Measurements from ENCODE around the gene ZAP70.
"Not testable (repeated sequence)": the region's sequence is repeated elsewhere in the genome, so short reads cannot be mapped to it uniquely, and the experiment has no call there.

The ZAP70 gene

DNA sequence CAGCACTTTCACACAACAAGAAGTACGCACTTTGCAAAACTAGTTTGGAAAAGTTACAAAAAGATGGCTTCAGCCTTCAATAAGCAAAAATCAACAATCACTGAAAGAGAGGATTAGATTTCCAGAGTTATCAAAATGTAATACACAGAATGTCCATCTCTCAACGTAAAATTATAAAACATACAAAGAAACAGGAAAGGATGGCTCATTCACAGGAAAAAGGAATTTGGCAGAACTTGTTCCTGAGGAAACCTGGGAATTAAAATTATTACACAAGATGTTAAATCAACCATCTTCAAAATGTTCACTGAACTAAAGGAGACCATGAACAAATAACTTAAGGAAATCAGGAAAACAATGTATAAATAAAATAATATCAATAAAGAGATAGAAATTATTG, 35.9 kb upstream of the ZAP70 start:
- CTCF ChIA-PET = interaction anchor here (1.0 to 2.3 kb wide), 2 partner anchors 13 to 15 kb away, joined by 3 to 11 read pairs; partner anchors contain the start of gene ACTR1B

DNA sequence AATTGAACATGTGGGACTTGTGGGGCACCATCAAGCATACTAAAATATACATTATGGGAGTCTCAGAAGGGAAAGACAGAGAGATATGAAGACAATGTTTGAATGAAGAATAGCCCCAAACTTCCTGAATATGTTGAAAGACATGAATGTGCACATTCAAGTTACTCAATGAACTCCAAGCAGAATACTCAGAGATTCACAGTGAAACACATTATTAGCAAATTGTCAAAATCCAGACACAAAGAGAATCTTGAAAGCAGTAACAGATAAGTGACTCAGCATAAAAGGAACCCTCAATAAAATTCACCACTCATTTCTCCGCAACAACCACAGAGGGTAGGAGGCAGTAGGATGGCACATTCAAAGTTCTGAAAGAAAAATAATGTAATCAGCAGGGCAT, 35.1 kb upstream of the ZAP70 start:
- no peak for DNase-seq
- CTCF ChIA-PET = no interaction called here
- Histone ChIP-seq H3K4me1 (ENCODE audit: control extremely low read depth in 1 of 4, control insufficient read depth in 4 of 4, insufficient read depth in 4 of 4, low read length in 3 of 4) (peaks cover 7 to 28% (median 20%) of the 10 kb centered on the region in 4 experiments), H3K27me3 (replicated peaks in 2 of 5; ENCODE audit: control insufficient read depth in 4 of 5, insufficient read depth in 5 of 5, low read length in 4 of 5) (no peaks in the 10 kb centered on the region), H3K27ac (ENCODE audit: insufficient read depth in 1 of 2, low read depth in 1 of 2, low read length in 2 of 2, poor library complexity in 1 of 2, severe bottlenecking in 2 of 2) (no peak overlapping the region), H3K4me3 (ENCODE audit: control insufficient read depth in 1 of 7, extremely low read depth in 1 of 7, insufficient read depth in 4 of 7, low read depth in 2 of 7, low read length in 6 of 7) (no peak overlapping the region), H3K9me3 (ENCODE audit: control extremely low read depth in 1 of 5, control insufficient read depth in 4 of 5, insufficient read depth in 2 of 5, low read depth in 1 of 5, low read length in 4 of 5) (peaks cover 0 to 2% (median 0%) of the 10 kb centered on the region in 5 experiments), H3K36me3 (ENCODE audit: control insufficient read depth in 4 of 4, insufficient read depth in 4 of 4, low read length in 3 of 4) (no peaks in the 10 kb centered on the region)
- POLR2A ChIA-PET = no interaction called here
- WGBS (ENCODE audit: insufficient coverage) = no CpG with 5 or more reads among the region's 1 CpG

More for the DNA sequence above, 35.9 kb upstream of the ZAP70 start:
- Histone ChIP-seq H3K27me3 (replicated peaks in 2 of 5; ENCODE audit: control insufficient read depth in 4 of 5, insufficient read depth in 5 of 5, low read length in 4 of 5) (no peaks in the 10 kb centered on the region), H3K4me3 (ENCODE audit: control insufficient read depth in 1 of 7, extremely low read depth in 1 of 7, insufficient read depth in 4 of 7, low read depth in 2 of 7, low read length in 6 of 7) (no peak overlapping the region), H3K36me3 (ENCODE audit: control insufficient read depth in 4 of 4, insufficient read depth in 4 of 4, low read length in 3 of 4) (no peaks in the 10 kb centered on the region), H3K4me1 (ENCODE audit: control extremely low read depth in 1 of 4, control insufficient read depth in 4 of 4, insufficient read depth in 4 of 4, low read length in 3 of 4) (peaks cover 7 to 35% (median 27%) of the 10 kb centered on the region in 4 experiments), H3K27ac (ENCODE audit: insufficient read depth in 1 of 2, low read depth in 1 of 2, low read length in 2 of 2, poor library complexity in 1 of 2, severe bottlenecking in 2 of 2) (no peak overlapping the region), H3K9me3 (ENCODE audit: control extremely low read depth in 1 of 5, control insufficient read depth in 4 of 5, insufficient read depth in 2 of 5, low read depth in 1 of 5, low read length in 4 of 5) (peaks cover 0 to 2% (median 0%) of the 10 kb centered on the region in 5 experiments)
- POLR2A ChIA-PET = no interaction called here
- WGBS (ENCODE audit: insufficient coverage) = no CpG with 5 or more reads among the region's 2 CpGs
- DNase-seq = no peak

DNA sequence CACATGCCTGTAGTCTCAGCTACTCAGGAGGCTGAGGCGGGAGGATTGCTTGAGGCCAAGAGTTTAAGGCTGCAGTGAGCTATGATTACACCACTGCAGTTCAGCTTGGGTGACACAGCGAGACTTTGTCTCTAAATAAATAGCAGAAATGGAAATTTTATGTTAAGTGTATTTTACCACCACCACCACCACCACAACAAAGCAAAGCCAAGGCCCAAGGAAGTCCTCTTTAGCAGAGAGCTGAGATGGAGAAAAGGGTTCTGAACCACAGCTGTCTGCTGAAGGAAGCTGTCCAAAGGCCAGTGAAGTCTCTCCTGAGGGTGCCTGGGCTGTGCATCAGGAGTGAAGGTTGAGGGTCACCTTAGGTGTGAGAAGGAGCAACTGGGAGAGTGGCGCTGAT, 26.1 kb upstream of the ZAP70 start:
- DNase-seq; H3K27me3 ChIP-seq (replicated peaks in 2 of 5; ENCODE audit: control insufficient read depth in 4 of 5, insufficient read depth in 5 of 5, low read length in 4 of 5); H3K4me1 ChIP-seq (ENCODE audit: control extremely low read depth in 1 of 4, control insufficient read depth in 4 of 4, insufficient read depth in 4 of 4, low read length in 3 of 4); H3K27ac ChIP-seq (ENCODE audit: insufficient read depth in 1 of 2, low read depth in 1 of 2, low read length in 2 of 2, poor library complexity in 1 of 2, severe bottlenecking in 2 of 2); H3K36me3 ChIP-seq (ENCODE audit: control insufficient read depth in 4 of 4, insufficient read depth in 4 of 4, low read length in 3 of 4); POLR2A ChIA-PET; H3K9me3 ChIP-seq (ENCODE audit: control extremely low read depth in 1 of 5, control insufficient read depth in 4 of 5, insufficient read depth in 2 of 5, low read depth in 1 of 5, low read length in 4 of 5); H3K4me3 ChIP-seq (ENCODE audit: control insufficient read depth in 1 of 7, extremely low read depth in 1 of 7, insufficient read depth in 4 of 7, low read depth in 2 of 7, low read length in 6 of 7): not testable (repeated sequence)
- 100% methylated on average over 1 of the region's 3 CpGs for WGBS (ENCODE audit: insufficient coverage)
- CTCF ChIA-PET = interaction anchor here (1.0 to 1.6 kb wide), 3 partner anchors 9 to 39 kb away, joined by 3 to 5 read pairs (median 3); no protein-coding TSS in a partner anchor

DNA sequence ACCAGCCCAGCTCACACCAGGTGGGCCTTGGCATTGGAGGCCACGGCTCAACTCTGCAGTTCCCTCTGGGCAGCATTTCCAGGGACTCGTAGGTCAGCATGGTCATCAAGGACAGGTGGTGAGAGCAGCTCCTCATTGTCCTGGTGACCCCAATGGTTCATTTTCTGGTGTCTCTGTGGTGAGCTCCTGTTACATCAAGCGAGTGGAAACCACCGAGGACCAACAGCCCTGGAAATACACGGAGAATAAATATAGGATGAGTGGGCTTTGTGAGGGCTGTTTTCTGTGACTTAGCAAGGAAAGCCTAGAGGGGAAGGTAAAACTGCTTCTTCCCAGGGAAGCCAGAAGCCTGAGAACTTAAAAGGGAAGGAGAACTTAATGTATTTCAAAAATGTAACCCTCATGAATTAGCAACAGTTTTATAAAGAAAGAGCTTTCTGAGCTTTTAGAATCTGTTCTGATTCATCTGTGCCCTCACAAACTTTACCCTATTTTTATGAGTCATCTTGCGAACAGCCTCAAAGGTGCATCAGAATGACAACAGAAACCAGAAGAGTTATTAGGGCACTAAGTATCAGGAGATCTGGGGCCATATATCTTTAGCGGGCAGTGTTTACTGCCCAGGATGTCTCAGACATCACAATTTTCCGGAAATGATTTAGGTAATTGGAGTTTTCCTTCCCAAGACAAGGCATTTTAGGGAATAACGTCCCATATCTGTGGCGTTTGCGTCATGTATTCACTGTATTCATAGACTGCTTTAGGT, 25.1 kb upstream of the ZAP70 start:
- H3K36me3 ChIP-seq (ENCODE audit: control insufficient read depth in 4 of 4, insufficient read depth in 4 of 4, low read length in 3 of 4) = no peaks in the 10 kb centered on the region
- peaks cover 0 to 2% (median 0%) of the 10 kb centered on the region in 5 experiments for H3K9me3 ChIP-seq (ENCODE audit: control extremely low read depth in 1 of 5, control insufficient read depth in 4 of 5, insufficient read depth in 2 of 5, low read depth in 1 of 5, low read length in 4 of 5)
- no peak for DNase-seq
- H3K27me3 ChIP-seq (replicated peaks in 2 of 5; ENCODE audit: control insufficient read depth in 4 of 5, insufficient read depth in 5 of 5, low read length in 4 of 5) = no peaks in the 10 kb centered on the region
- 96% methylated on average over 8 of the region's 11 CpGs for WGBS (ENCODE audit: insufficient coverage)
- H3K4me1 ChIP-seq (ENCODE audit: control extremely low read depth in 1 of 4, control insufficient read depth in 4 of 4, insufficient read depth in 4 of 4, low read length in 3 of 4) = peaks cover 0 to 8% (median 4%) of the 10 kb centered on the region in 4 experiments
- no peak overlapping the region for H3K27ac ChIP-seq (ENCODE audit: insufficient read depth in 1 of 2, low read depth in 1 of 2, low read length in 2 of 2, poor library complexity in 1 of 2, severe bottlenecking in 2 of 2)
- no peak overlapping the region for H3K4me3 ChIP-seq (ENCODE audit: control insufficient read depth in 1 of 7, extremely low read depth in 1 of 7, insufficient read depth in 4 of 7, low read depth in 2 of 7, low read length in 6 of 7)
- ChIA-PET CTCF (no interaction called here), POLR2A (no interaction called here)

DNA sequence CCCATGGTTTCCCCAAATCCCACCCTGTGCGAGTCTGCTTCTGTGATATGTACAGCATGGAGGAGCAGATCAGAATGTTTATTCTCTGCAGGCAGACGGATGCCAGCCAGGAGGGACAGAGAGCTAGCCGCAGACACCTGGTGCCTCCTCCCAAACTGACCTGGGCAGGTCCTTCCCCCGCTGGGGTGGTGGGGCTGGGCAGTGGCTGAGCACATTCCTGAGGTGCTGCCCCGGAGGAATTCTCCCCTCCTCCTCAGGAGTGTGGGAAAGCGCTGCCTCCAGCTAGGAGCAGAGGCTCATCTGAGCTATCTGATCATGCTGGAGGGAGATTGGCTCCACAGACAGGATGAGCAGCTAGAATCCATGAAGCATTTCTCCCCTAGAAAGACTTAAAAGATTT, 22.2 kb upstream of the ZAP70 start:
- Histone ChIP-seq H3K36me3 (ENCODE audit: control insufficient read depth in 4 of 4, insufficient read depth in 4 of 4, low read length in 3 of 4) (no peaks in the 10 kb centered on the region), H3K9me3 (ENCODE audit: control extremely low read depth in 1 of 5, control insufficient read depth in 4 of 5, insufficient read depth in 2 of 5, low read depth in 1 of 5, low read length in 4 of 5) (peaks cover 0 to 1% (median 0%) of the 10 kb centered on the region in 5 experiments), H3K27ac (ENCODE audit: insufficient read depth in 1 of 2, low read depth in 1 of 2, low read length in 2 of 2, poor library complexity in 1 of 2, severe bottlenecking in 2 of 2) (no peak overlapping the region), H3K4me1 (ENCODE audit: control extremely low read depth in 1 of 4, control insufficient read depth in 4 of 4, insufficient read depth in 4 of 4, low read length in 3 of 4) (peaks cover 0 to 8% (median 4%) of the 10 kb centered on the region in 4 experiments), H3K4me3 (ENCODE audit: control insufficient read depth in 1 of 7, extremely low read depth in 1 of 7, insufficient read depth in 4 of 7, low read depth in 2 of 7, low read length in 6 of 7) (no peak overlapping the region), H3K27me3 (replicated peaks in 2 of 5; ENCODE audit: control insufficient read depth in 4 of 5, insufficient read depth in 5 of 5, low read length in 4 of 5) (no peaks in the 10 kb centered on the region)
- DNase-seq = no peak
- POLR2A ChIA-PET = interaction anchor here (0.8 kb wide), 2 partner anchors 17 to 27 kb away, joined by 3 read pairs; no protein-coding TSS in a partner anchor
- WGBS (ENCODE audit: insufficient coverage) = 100% methylated on average over 3 of the region's 6 CpGs
- CTCF ChIA-PET = interaction anchor here (1.2 to 1.6 kb wide), 3 partner anchors 9 to 101 kb away, joined by 3 to 7 read pairs (median 5); no protein-coding TSS in a partner anchor

DNA sequence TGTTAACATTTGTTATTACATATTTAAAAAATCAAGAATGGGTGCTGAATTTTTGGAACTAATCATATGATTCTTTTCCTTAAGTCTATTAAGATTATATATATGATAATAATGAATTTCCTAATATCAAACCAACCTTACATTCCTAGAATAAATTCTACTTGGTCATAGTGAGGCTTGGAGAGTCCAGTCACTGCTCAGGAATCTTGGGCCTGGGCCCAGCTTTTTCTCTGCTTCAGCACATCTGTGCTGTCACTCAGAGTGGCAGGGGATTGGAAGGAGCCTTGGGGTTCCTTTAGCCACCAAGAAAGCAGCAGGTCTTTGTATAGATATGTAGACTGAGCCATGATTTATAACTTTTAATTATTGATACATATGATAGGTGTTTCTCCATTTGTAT, 19.9 kb upstream of the ZAP70 start:
- DNase-seq = no peak
- H3K27ac ChIP-seq (ENCODE audit: insufficient read depth in 1 of 2, low read depth in 1 of 2, low read length in 2 of 2, poor library complexity in 1 of 2, severe bottlenecking in 2 of 2) = no peak overlapping the region
- H3K27me3 ChIP-seq (replicated peaks in 2 of 5; ENCODE audit: control insufficient read depth in 4 of 5, insufficient read depth in 5 of 5, low read length in 4 of 5) = no peaks in the 10 kb centered on the region
- no peaks in the 10 kb centered on the region for H3K36me3 ChIP-seq (ENCODE audit: control insufficient read depth in 4 of 4, insufficient read depth in 4 of 4, low read length in 3 of 4)
- POLR2A ChIA-PET = no interaction called here
- H3K4me1 ChIP-seq (ENCODE audit: control extremely low read depth in 1 of 4, control insufficient read depth in 4 of 4, insufficient read depth in 4 of 4, low read length in 3 of 4) = peaks cover 0 to 12% (median 4%) of the 10 kb centered on the region in 4 experiments
- no peak overlapping the region for H3K4me3 ChIP-seq (ENCODE audit: control insufficient read depth in 1 of 7, extremely low read depth in 1 of 7, insufficient read depth in 4 of 7, low read depth in 2 of 7, low read length in 6 of 7)
- CTCF ChIA-PET = no interaction called here
- peaks cover 0 to 1% (median 0%) of the 10 kb centered on the region in 5 experiments for H3K9me3 ChIP-seq (ENCODE audit: control extremely low read depth in 1 of 5, control insufficient read depth in 4 of 5, insufficient read depth in 2 of 5, low read depth in 1 of 5, low read length in 4 of 5)

DNA sequence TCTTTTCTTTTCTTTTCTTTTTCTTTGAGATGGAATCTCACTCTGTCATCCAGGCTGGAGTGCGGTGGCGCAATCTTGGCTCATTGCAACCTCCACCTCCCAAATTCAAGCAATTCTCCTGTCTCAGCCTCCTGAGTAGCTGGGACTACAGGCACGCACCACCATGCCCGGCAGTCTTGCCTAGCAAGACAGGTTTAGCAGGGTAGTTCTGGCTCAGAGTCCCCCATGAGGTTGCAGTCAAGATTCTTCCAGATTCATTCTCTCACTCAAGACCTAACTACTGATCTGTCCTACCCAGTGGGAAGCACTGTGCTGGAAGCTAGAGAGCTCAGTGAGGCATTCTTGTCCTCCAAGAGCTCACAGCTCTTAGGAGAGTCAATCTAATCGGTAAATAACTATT, 17.6 kb upstream of the ZAP70 start:
- DNase-seq = no peak
- CTCF ChIA-PET = interaction anchor here (0.6 to 6.5 kb wide), 12 partner anchors 9 to 1689 kb away, joined by 3 to 111 read pairs (median 20); partner anchors contain the start of genes ACTR1B, ANKRD36B, C2orf92 and COX5B
- POLR2A ChIA-PET = interaction anchor here (2.7 kb wide), 1 partner anchor 31 kb away, joined by 10 read pairs; the partner anchor contains the start of gene ACTR1B

More for the DNA sequence above, 17.6 kb upstream of the ZAP70 start:
- Histone ChIP-seq H3K4me3 (ENCODE audit: control insufficient read depth in 1 of 7, extremely low read depth in 1 of 7, insufficient read depth in 4 of 7, low read depth in 2 of 7, low read length in 6 of 7) (no peak overlapping the region), H3K4me1 (ENCODE audit: control extremely low read depth in 1 of 4, control insufficient read depth in 4 of 4, insufficient read depth in 4 of 4, low read length in 3 of 4) (peaks cover 0 to 12% (median 5%) of the 10 kb centered on the region in 4 experiments), H3K27ac (ENCODE audit: insufficient read depth in 1 of 2, low read depth in 1 of 2, low read length in 2 of 2, poor library complexity in 1 of 2, severe bottlenecking in 2 of 2) (no peak overlapping the region), H3K36me3 (ENCODE audit: control insufficient read depth in 4 of 4, insufficient read depth in 4 of 4, low read length in 3 of 4) (no peaks in the 10 kb centered on the region), H3K9me3 (ENCODE audit: control extremely low read depth in 1 of 5, control insufficient read depth in 4 of 5, insufficient read depth in 2 of 5, low read depth in 1 of 5, low read length in 4 of 5) (peaks cover 0 to 1% (median 0%) of the 10 kb centered on the region in 5 experiments), H3K27me3 (replicated peaks in 2 of 5; ENCODE audit: control insufficient read depth in 4 of 5, insufficient read depth in 5 of 5, low read length in 4 of 5) (no peaks in the 10 kb centered on the region)
- 100% methylated on average over 2 of the region's 5 CpGs for WGBS (ENCODE audit: insufficient coverage)

All from common myeloid progenitor, CD34-positive (primary cell).